GM21423 (cell line): Measurements from ENCODE around the gene HOXA7.

Source experiments
- ATAC-seq: cut with Tn5 transposase; IDR thresholded peaks from one replicate; pipeline ENCODE4 v1.9.1; 2021; ENCODE audit warnings: mild to moderate bottlenecking, moderate library complexity; ENCODE audit not compliant: unreplicated experiment

Gene HOXA7

DNA sequence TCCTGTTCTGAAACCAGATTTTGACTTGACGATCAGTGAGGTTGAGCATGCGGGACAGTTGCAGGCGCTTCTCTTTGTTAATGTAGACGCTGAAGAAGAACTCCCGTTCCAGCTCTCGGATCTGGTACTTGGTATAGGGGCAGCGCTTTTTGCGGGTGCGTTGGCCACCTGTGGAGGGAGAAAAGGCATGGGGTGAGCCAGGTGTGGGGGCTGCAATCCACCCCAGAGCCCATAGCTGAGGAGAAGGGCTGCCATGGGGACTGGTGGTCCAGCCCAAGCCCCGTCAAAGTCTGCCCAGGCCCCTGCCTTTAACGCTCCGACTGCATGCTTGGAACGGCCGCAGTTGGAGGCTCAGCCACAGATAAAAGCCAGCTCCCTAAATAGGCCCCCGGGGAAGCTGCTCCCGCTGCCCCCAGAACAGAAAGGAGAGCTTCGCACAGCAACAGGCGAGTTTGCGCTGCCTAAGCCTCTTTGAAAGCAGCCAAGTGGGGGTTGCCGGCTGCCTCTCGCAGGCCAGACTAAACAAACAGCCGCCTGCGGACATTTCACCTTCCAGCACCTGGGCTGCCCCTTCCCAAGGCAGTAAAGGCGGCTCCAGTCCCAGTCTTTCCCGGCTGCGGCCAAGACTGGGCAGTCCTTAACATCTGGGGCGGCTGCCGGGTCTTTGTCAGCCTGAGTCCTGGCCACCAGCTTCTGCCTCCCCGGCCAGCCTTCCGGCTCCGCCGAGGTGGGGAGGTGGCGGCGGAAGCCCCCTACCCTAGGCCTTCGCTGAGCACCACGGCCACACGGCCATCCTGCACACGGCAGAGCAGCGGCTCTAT is 26.6 kb upstream of the HOXA7 start:
- no peak for ATAC-seq

- ATAC-seq = no peak
Measured at GRCh38 chr7:27182285-27182841, 25.9 kb upstream of the HOXA7 start.

- no peak for ATAC-seq
Measured at GRCh38 chr7:27181795-27182275, 25.4 kb upstream of the HOXA7 start.

GRCh38 chr7:27180431-27181420 is 24.3 kb upstream of the HOXA7 start:
- ATAC-seq = no peak

- no peak for ATAC-seq
Measured at GRCh38 chr7:27179503-27180430, 23.3 kb upstream of the HOXA7 start.

- ATAC-seq = no peak
Measured at GRCh38 chr7:27179030-27179429, 22.6 kb upstream of the HOXA7 start.

- no peak for ATAC-seq
Measured at GRCh38 chr7:27178366-27178765, 21.9 kb upstream of the HOXA7 start.

GRCh38 chr7:27177795-27178320 is 21.4 kb upstream of the HOXA7 start:
- ATAC-seq = no peak

GRCh38 chr7:27176962-27177794 is 20.7 kb upstream of the HOXA7 start:
- ATAC-seq = no peak

GRCh38 chr7:27176524-27176845 is 20.0 kb upstream of the HOXA7 start:
- ATAC-seq = no peak

DNA sequence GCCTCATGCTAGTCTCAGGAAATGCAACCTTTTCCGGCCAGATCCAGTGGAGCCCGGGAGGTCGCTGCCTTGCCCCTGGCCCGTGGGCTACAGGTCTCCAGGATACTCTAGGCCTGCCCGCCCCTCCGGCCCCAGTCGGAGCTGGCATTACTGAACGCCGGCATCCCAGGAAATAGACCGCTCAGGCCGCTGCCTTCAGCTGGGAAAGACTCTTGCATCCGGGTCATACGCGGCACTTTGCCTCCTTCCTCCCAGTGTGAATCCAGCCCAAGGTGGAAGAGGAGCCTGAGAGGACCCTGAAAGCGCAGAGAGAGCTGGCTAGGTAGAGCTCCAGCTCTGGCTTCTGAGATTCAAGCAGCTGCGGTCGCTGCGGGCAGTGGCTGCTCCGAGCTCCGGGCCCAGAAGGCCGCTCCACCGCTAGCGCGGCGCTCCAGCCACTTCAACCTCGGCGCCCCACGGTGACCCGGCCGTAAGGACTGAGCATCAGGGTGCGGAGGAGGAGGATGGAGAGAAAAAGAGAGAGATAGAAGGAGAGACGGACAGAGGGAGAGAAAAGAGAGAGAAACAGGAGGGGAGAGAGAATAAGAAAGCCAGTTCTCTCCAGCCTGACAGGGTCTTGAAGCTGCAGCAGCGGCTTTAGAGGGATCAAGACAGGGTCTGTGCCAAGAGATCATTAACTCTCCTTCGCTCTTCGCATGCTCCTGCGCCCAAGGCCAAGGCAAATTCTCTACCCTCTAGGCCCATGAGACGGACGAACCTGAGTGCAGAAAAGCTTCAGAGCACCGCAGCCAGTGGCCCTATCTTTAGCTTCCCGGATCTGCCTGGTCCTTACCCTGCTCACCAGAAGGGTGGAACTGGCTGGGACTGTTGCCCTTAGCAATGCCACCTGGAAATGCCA is 19.4 kb upstream of the HOXA7 start:
- no peak for ATAC-seq

DNA sequence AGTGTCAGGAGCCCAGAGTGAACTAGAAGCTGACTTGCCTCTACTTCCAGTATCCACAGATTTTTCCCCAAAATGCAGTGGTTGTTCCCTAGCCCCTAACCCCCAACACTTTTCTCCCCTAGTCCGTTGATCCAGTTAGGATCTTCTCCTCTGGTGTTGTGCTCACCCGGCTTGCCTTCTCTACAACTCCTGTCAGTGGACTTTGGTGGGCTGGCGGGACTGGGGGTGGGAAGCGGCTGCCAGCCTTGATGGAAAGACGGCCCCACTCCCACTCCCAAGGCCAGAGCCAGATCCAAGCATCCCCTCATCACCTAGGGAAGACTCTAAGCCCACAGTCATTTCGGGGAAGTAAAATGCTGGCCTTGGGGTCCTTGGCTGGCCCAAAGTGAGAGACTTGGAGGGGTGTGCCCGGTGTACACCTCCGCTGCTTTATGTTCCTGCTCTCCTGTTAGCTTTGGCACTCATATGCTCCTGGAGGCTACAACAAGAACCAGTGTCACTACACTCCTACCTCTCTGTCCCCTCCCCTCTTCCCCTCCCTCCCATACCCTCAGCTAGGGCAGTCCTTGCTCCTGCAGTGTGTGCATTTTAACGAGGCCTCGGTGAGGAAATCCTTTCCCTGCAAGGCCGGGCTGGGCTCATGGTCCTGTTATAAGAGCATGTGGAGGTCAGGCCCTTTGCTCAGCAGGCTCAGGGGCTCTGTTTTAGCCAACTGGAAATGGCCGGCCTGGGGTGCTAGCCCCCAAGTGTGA is 18.6 kb upstream of the HOXA7 start:
- ATAC-seq = no peak

DNA sequence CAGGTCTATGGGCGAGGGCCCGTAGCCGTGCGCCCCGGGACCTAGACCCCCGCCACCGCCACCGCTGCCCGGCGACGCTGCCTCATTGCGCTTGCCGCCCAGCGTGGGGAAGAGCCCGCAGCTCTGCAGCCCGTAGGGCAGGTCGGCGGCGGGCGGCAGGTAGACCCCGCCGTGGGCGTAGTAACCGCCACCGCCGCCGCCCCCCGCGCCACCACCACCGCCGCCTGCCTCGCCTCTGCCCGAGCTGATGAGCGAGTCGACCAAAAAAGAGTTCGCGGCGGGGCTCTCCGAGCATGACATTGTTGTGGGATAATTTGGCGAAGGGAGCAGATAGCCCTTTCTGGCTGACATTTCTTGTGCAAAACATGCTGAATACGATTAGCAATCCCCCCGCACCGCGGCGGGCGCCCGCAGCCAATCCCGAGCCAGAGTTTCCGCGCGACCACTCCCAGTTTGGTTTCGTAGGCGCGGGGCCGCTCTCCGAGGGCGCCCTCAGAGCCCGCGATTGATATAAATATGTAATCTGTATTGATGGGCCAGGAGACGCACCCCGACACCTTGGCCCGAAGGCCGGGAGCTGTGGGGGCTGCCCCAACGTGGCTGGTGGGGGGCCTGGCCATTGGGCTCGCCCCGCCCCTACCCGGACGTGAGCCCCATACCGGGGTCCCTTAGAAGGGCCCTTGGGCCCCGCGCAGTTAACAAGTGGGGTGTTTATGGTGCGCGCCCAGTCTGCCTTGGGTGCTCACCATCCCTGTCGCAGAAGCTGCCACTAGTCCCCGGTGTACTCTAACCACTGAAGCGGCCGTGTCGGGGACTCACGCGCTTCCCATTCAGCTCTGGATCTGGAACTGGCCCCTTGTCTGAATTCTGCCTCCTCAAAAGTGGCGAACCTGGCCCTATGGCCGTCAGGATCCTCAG is 17.7 kb upstream of the HOXA7 start, which contains the start of gene HOXA10:
TSS of gene HOXA10 (minus strand) at position 365 of the 918 bp plus-strand sequence. CDS start at position 351, 14 bp downstream.
- ATAC-seq = no peak

DNA sequence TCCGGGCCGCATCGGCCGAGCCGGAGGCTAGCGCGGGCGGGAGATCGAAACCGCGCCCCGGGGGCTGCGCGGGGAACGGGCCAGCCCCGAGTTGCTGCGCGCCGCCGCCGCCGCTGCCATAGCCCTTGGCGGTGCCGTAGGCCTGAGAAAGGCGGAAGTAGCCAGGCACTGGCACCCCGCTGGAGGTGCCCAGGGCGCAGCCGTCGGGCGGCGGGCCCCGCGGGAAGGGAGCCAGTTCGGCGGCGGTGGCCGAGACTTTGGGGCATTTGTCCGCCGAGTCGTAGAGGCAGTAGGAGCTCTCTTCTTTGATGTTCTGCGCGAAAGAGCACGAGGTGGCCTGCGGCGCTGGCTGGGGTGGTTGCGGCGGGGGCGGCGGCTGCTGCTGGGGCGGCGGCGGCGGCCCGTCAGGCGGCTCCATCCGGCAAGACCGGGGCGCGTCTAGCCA is 17.1 kb upstream of the HOXA7 start:
- no peak for ATAC-seq

GRCh38 chr7:27172823-27173510 is 16.5 kb upstream of the HOXA7 start:
- no peak for ATAC-seq

GRCh38 chr7:27172315-27172774 is 15.9 kb upstream of the HOXA7 start:
- ATAC-seq = no peak
